ENCODE results near the gene CHPT1.
"Not testable (repeated sequence)": the region's sequence is repeated elsewhere in the genome, so short reads cannot be mapped to it uniquely, and the experiment has no call there.

DNA sequence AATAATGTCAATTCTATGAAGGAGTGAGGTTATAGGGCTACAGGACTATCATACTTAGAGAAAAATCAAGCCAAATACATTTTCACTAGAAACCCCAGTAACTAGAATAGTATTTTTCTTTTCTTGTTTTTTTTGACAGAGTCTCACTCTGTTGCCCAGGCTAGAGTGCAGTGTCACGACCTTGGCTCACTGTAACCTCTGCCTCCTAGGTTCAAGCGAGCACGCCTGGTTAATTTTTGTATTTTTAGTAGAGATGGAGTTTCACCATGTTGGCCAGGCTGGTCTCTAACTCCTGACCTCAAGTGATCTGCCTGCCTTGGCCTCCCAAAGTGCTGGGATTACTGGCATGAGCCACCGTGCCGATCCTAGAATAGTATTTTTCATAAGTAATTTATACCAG lies 37.0 kb downstream of the CHPT1 start:
- TF ChIP-seq, protein P1, sequence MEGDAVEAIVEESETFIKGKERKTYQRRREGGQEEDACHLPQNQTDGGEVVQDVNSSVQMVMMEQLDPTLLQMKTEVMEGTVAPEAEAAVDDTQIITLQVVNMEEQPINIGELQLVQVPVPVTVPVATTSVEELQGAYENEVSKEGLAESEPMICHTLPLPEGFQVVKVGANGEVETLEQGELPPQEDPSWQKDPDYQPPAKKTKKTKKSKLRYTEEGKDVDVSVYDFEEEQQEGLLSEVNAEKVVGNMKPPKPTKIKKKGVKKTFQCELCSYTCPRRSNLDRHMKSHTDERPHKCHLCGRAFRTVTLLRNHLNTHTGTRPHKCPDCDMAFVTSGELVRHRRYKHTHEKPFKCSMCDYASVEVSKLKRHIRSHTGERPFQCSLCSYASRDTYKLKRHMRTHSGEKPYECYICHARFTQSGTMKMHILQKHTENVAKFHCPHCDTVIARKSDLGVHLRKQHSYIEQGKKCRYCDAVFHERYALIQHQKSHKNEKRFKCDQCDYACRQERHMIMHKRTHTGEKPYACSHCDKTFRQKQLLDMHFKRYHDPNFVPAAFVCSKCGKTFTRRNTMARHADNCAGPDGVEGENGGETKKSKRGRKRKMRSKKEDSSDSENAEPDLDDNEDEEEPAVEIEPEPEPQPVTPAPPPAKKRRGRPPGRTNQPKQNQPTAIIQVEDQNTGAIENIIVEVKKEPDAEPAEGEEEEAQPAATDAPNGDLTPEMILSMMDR (IDR thresholded peaks at IDR 0.05): not testable (repeated sequence)
- TF ChIP-seq POLR2A (IDR thresholded peaks at IDR 0.05): not testable (repeated sequence)
